Lung (tissue), 12 donors: ENCODE measurements around the gene OR1L8. TPM values are rescaled to one million over a fixed set of nuclear protein-coding genes. Genes with fewer than 3 reads are reported as not detected.

Source experiments
- ATAC-seq: fragments of 200-7000 bp; cut with Tn5 transposase; one replicate; pipeline ENCODE4 v1.9.1; 2020; ENCODE audit warnings: moderate number of reproducible peaks; ENCODE audit not compliant: insufficient read depth, low FRiP score
- DNase-seq, 3 donors: peaks; one replicate each; pipeline ENCODE4 v3.0.0-alpha.2; 2013 to 2017
- H3K27ac ChIP-seq, 2 donors: one replicate each; pipeline ENCODE4 v1.5.1; 2013; ENCODE audit warnings: mild to moderate bottlenecking in 2 of 2, moderate library complexity in 2 of 2, control low read depth in 1 of 2, inconsistent platforms in 1 of 2, low read depth in 1 of 2, low read length in 1 of 2
- H3K27me3 ChIP-seq, 3 donors: one replicate each; pipeline ENCODE4 v1.5.1; 2013; ENCODE audit warnings: low read length in 2 of 3; ENCODE audit not compliant: control insufficient read depth in 3 of 3, insufficient read depth in 3 of 3
- H3K36me3 ChIP-seq, 4 donors: one replicate each; pipeline ENCODE4 v1.5.1; 2013; ENCODE audit warnings: low read length in 4 of 4, mild to moderate bottlenecking in 1 of 4, moderate library complexity in 1 of 4; ENCODE audit not compliant: control insufficient read depth in 4 of 4, insufficient read depth in 4 of 4
- H3K4me1 ChIP-seq, 5 donors: one replicate each; pipeline ENCODE4 v1.5.1; 2013; ENCODE audit warnings: low read length in 5 of 5, mild to moderate bottlenecking in 2 of 5, moderate library complexity in 1 of 5; ENCODE audit not compliant: control insufficient read depth in 5 of 5, insufficient read depth in 5 of 5
- H3K4me3 ChIP-seq: one replicate; pipeline ENCODE4 v1.5.1; 2013; ENCODE audit warnings: mild to moderate bottlenecking, control low read depth, moderate library complexity
- H3K9ac ChIP-seq, 2 donors: one replicate each; pipeline ENCODE4 v1.5.1; 2013; ENCODE audit warnings: low read length in 2 of 2, control low read depth in 1 of 2; ENCODE audit not compliant: insufficient read depth in 1 of 2
- H3K9me3 ChIP-seq, 4 donors: one replicate each; pipeline ENCODE4 v1.5.1; 2013; ENCODE audit warnings: low read length in 3 of 4, mild to moderate bottlenecking in 1 of 4, moderate library complexity in 1 of 4; ENCODE audit not compliant: control insufficient read depth in 4 of 4, insufficient read depth in 3 of 4
- CTCF ChIP-seq: IDR thresholded peaks from 2 replicates; pipeline ENCODE4 v1.5.1; 2012; ENCODE audit warnings: mild to moderate bottlenecking; ENCODE audit errors: control extremely low read depth, extremely low read depth
- WGBS, 2 donors: extraction: QIAGEN DNeasy Blood & Tissue Kit; methylation state at CpG; one replicate each; pipeline ENCODE4 v1.1.7; 2013; 5-methylcytosine and 5-hydroxymethylcytosine counted together
- polyA plus RNA-seq, 2 donors: library from polyadenylated mRNA; stranded (reverse); fragments of 200-250 nt; gene quantifications; one replicate each; pipeline ENCODE4 v1.2.1, GENCODE V29; 2013
- total RNA-seq, 2 donors: library from RNA; depleted of rRNA in 1 of 2; stranded (reverse); fragments of >200 nt in 1 of 2; gene quantifications; one replicate each; pipeline ENCODE4 v1.2.1, GENCODE V29; 2014 to 2021
- donor health status: control.
- donor health status: control.
- donor health status: Bipolar disorder and iron deficiency.
- donor health status: healthy.
- donor health status: DM: yes; HTN: yes; CAD: no.

The OR1L8 gene
- total and polyA plus RNA-seq, 4 donors: 0.16 to 0.37 (median 0.20) TPM; not detected in 1

GRCh38 chr9:122572456-122572855 is 10.7 kb downstream of the OR1L8 start:
- ATAC-seq (no peak), DNase-seq (no peak)
- H3K36me3 ChIP-seq: no peaks in the 10 kb centered on the region
- no peaks in the 10 kb centered on the region for H3K27me3 ChIP-seq
- H3K4me3 ChIP-seq: no peak overlapping the region
- H3K9ac ChIP-seq: no peak overlapping the region
- H3K4me1 ChIP-seq: no peaks in the 10 kb centered on the region
- no peak for TF ChIP-seq CTCF
- WGBS, 2 donors: 74 to 81% methylated on average over 2 of the region's 2 CpGs
- peaks cover 0 to 7% (median 0%) of the 10 kb centered on the region in 4 donors for H3K9me3 ChIP-seq
- no peak overlapping the region for H3K27ac ChIP-seq

- Histone ChIP-seq H3K27ac (no peak overlapping the region), H3K4me1 (no peaks in the 10 kb centered on the region), H3K9me3 (peaks cover 0 to 9% (median 5%) of the 10 kb centered on the region in 4 donors), H3K4me3 (no peak overlapping the region), H3K27me3 (no peaks in the 10 kb centered on the region), H3K36me3 (no peaks in the 10 kb centered on the region), H3K9ac (no peak overlapping the region)
- DNase-seq (no peak), ATAC-seq (no peak)
- 92 to 93% methylated on average over 4 of the region's 4 CpGs for WGBS, 2 donors
- TF ChIP-seq CTCF: no peak
These were observed 15.3 kb downstream of the OR1L8 start for GRCh38 chr9:122567901-122568300.

- 50% methylated on average over 9 of the region's 9 CpGs for WGBS, 2 donors
- Histone ChIP-seq H3K9ac (no peak overlapping the region), H3K4me3 (no peak overlapping the region), H3K36me3 (no peaks in the 10 kb centered on the region), H3K9me3 (peaks cover 0 to 7% (median 5%) of the 10 kb centered on the region in 4 donors), H3K4me1 (no peaks in the 10 kb centered on the region), H3K27ac (no peak overlapping the region), H3K27me3 (no peaks in the 10 kb centered on the region)
- no peak for ATAC-seq
- TF ChIP-seq CTCF: no peak
- DNase-seq: no peak
These were observed 20.9 kb downstream of the OR1L8 start for GRCh38 chr9:122562134-122562760.

GRCh38 chr9:122561446-122561845 is 21.7 kb downstream of the OR1L8 start:
- 84 to 88% methylated on average over 4 of the region's 4 CpGs for WGBS, 2 donors
- Histone ChIP-seq H3K36me3 (no peaks in the 10 kb centered on the region), H3K9me3 (peaks cover 0 to 7% (median 5%) of the 10 kb centered on the region in 4 donors), H3K4me3 (no peak overlapping the region), H3K27ac (no peak overlapping the region), H3K9ac (no peak overlapping the region), H3K27me3 (no peaks in the 10 kb centered on the region), H3K4me1 (no peaks in the 10 kb centered on the region)
- DNase-seq (no peak), ATAC-seq (no peak)
- TF ChIP-seq CTCF: no peak
